AG04450 (cell line): ENCODE data around the gene ST6GAL1. TPM values are rescaled to one million over a fixed set of nuclear protein-coding genes. Genes with fewer than 3 reads are reported as not detected.

Source experiments
- CTCF ChIA-PET: fragments of 300-600, 350-600 bp; formaldehyde crosslinking; extraction: SDS; loops from one replicate; lab custom pipeline; 2022; ENCODE audit warnings: antibody characterized with exemption, inconsistent platforms; lab: Charles Lee
- POLR2A ChIA-PET: fragments of 350-600 bp; formaldehyde crosslinking; extraction: SDS; loops from one replicate; lab custom pipeline; 2021; ENCODE audit warnings: antibody characterized with exemption, inconsistent platforms; lab: Yijun Ruan, JAX
- DNase-seq: peaks from one replicate; pipeline ENCODE4 v3.0.0-alpha.2; 2011; ENCODE audit warnings: low read depth, low spot score
- H3K27ac ChIP-seq: one replicate; pipeline ENCODE4 v1.5.1; 2012; ENCODE audit warnings: low read depth, low read length, control low read depth
- H3K27me3 ChIP-seq: one replicate; pipeline ENCODE4 v1.6.0; 2012; ENCODE audit warnings: low read length; ENCODE audit not compliant: control insufficient read depth, insufficient read depth
- H3K4me3 ChIP-seq: 2 replicates; pipeline ENCODE4 v1.5.1; 2011; ENCODE audit warnings: mild to moderate bottlenecking, low read depth, low read length, control low read depth
- H3K9me3 ChIP-seq: 2 replicates; pipeline ENCODE4 v1.5.1; 2012; ENCODE audit warnings: low read length; ENCODE audit not compliant: control insufficient read depth, insufficient read depth
- CTCF ChIP-seq: IDR thresholded peaks from 2 replicates; pipeline ENCODE4 v1.5.1; 2011; ENCODE audit warnings: low read depth, low read length, control low read depth, inconsistent platforms
- polyA plus RNA-seq: library from polyadenylated mRNA; depleted of rRNA; stranded (reverse); fragments of >200 nt; gene quantifications from 2 replicates; pipeline ENCODE4 v1.2.3, GENCODE V29; 2011

ST6GAL1 gene
- polyA plus RNA-seq, 1 experiment = 11.8 TPM

DNA sequence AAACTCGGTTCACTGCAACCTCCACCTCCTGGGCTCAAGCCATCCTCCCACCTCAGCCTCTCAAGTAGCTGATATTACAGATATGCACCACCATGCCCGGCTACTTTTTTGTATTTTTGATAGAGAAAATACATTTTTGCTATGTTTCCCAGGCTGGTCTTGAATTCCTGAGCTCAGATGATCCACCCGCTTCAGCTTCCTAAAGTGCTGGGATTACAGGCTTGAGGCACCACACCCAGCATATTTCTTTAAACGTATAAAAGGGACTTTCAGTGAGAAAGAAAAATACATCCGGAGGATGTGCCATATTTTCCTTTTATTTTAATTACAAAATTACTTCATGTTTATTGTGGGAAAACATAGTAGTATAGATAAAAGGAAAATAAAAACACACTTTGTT lies 153.8 kb downstream of the ST6GAL1 start:
- ChIA-PET POLR2A (no interaction called here), CTCF (interaction anchor here (0.8 to 2.9 kb wide), 4 partner anchors 19 to 81 kb away, joined by 3 to 13 read pairs (median 4); partner anchors contain the start of gene RPL39L)
- TF ChIP-seq CTCF = no peak
- Histone ChIP-seq H3K27me3 (no peaks in the 10 kb centered on the region), H3K9me3 (peaks cover 6% of the 10 kb centered on the region), H3K4me3 (no peak overlapping the region), H3K27ac (no peak overlapping the region)
- DNase-seq = no peak

- Histone ChIP-seq H3K27me3 (no peaks in the 10 kb centered on the region), H3K27ac (no peak overlapping the region), H3K4me3 (no peak overlapping the region), H3K9me3 (peaks cover 6% of the 10 kb centered on the region)
- no peak for DNase-seq
- ChIA-PET POLR2A (no interaction called here), CTCF (interaction anchor here (0.8 to 2.9 kb wide), 4 partner anchors 18 to 81 kb away, joined by 3 to 13 read pairs (median 4); partner anchors contain the start of gene RPL39L)
- TF ChIP-seq CTCF = no peak
Measured at GRCh38 chr3:187084580-187084979, 154.3 kb downstream of the ST6GAL1 start.

- no peak overlapping the region for H3K27ac ChIP-seq
- TF ChIP-seq CTCF = no peak
- CTCF ChIA-PET = interaction anchor here (0.9 to 2.9 kb wide), 3 partner anchors 17 to 80 kb away, joined by 3 to 13 read pairs (median 6); no protein-coding TSS in a partner anchor
Measured at GRCh38 chr3:187085021-187085666, 154.8 kb downstream of the ST6GAL1 start.

GRCh38 chr3:187085933-187086332 lies 155.6 kb downstream of the ST6GAL1 start:
- H3K9me3 ChIP-seq = peaks cover 6% of the 10 kb centered on the region
- H3K27ac ChIP-seq = no peak overlapping the region
- CTCF ChIA-PET = no interaction called here

More at GRCh38 chr3:187085021-187085666, 154.8 kb downstream of the ST6GAL1 start:
- no peak for DNase-seq
- no peaks in the 10 kb centered on the region for H3K27me3 ChIP-seq
- H3K4me3 ChIP-seq = no peak overlapping the region
- H3K9me3 ChIP-seq = peaks cover 6% of the 10 kb centered on the region
- POLR2A ChIA-PET = no interaction called here

More at GRCh38 chr3:187085933-187086332, 155.6 kb downstream of the ST6GAL1 start:
- POLR2A ChIA-PET = no interaction called here
- Histone ChIP-seq H3K4me3 (no peak overlapping the region), H3K27me3 (no peaks in the 10 kb centered on the region)
- no peak for DNase-seq
- no peak for TF ChIP-seq CTCF
